ENCODE data around the gene MIEF2.

DNA sequence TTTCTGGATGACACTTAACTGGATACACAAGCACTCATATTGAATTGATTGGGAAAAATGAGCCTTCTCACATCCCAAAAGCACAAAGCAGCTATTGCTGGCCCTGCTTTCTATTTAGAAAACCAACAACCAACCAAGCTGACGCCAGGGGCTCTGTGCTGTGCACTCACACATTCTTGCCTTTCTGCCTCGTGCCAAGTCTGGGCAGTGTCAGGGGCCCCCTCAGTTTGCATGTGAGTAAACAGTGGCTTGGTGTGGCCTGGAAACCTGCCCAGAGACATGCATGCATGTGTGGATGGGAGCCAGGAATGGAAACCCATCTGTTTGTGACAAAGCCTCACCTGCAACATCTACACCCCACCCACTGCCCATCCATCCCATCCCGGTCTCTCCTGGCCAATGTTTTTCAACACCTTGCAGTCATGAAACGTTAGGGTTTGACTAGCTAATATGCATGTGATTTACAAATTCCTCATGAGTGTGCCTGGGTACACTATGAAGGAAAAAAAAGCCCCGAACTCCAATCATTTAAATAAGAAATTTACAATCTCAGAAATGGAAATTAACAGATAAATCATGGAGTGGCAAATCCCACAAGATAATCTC is 20.4 kb downstream of the MIEF2 start:
- TF ChIP-seq POLR2A (IDR thresholded peaks at IDR 0.05; ENCODE audit: low read length) (no peak), EHMT2 (IDR thresholded peaks at IDR 0.05; ENCODE audit: low read depth) (no peak), JUNB (IDR thresholded peaks at IDR 0.05) (no peak), FOSL2 (IDR thresholded peaks at IDR 0.05) (no peak), FOSL2 (CRISPR knock-in tag; IDR thresholded peaks at IDR 0.05) (no peak), SREBF2 (IDR thresholded peaks at IDR 0.05) (no peak), EP300 (IDR thresholded peaks at IDR 0.05) (no peak), TP53 (CRISPR knock-in tag; IDR thresholded peaks at IDR 0.05) (no peak), CHD2 (IDR thresholded peaks at IDR 0.05; ENCODE audit: low read length, partially characterized antibody) (no peak), RAD21 (conservative IDR thresholded peaks at IDR 0.05 in 1 of 2, IDR thresholded peaks at IDR 0.05 in 1 of 2) (no peak)
- TF ChIP-seq, protein P1, sequence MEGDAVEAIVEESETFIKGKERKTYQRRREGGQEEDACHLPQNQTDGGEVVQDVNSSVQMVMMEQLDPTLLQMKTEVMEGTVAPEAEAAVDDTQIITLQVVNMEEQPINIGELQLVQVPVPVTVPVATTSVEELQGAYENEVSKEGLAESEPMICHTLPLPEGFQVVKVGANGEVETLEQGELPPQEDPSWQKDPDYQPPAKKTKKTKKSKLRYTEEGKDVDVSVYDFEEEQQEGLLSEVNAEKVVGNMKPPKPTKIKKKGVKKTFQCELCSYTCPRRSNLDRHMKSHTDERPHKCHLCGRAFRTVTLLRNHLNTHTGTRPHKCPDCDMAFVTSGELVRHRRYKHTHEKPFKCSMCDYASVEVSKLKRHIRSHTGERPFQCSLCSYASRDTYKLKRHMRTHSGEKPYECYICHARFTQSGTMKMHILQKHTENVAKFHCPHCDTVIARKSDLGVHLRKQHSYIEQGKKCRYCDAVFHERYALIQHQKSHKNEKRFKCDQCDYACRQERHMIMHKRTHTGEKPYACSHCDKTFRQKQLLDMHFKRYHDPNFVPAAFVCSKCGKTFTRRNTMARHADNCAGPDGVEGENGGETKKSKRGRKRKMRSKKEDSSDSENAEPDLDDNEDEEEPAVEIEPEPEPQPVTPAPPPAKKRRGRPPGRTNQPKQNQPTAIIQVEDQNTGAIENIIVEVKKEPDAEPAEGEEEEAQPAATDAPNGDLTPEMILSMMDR (IDR thresholded peaks at IDR 0.05) = no peak
- TF ChIP-seq, protein P2, sequence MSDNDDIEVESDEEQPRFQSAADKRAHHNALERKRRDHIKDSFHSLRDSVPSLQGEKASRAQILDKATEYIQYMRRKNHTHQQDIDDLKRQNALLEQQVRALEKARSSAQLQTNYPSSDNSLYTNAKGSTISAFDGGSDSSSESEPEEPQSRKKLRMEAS (IDR thresholded peaks at IDR 0.05) = no peak
- TF ChIP-seq, protein P3, sequence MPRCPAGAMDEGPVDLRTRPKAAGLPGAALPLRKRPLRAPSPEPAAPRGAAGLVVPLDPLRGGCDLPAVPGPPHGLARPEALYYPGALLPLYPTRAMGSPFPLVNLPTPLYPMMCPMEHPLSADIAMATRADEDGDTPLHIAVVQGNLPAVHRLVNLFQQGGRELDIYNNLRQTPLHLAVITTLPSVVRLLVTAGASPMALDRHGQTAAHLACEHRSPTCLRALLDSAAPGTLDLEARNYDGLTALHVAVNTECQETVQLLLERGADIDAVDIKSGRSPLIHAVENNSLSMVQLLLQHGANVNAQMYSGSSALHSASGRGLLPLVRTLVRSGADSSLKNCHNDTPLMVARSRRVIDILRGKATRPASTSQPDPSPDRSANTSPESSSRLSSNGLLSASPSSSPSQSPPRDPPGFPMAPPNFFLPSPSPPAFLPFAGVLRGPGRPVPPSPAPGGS (IDR thresholded peaks at IDR 0.05) = no peak
- TF ChIP-seq, protein P4, sequence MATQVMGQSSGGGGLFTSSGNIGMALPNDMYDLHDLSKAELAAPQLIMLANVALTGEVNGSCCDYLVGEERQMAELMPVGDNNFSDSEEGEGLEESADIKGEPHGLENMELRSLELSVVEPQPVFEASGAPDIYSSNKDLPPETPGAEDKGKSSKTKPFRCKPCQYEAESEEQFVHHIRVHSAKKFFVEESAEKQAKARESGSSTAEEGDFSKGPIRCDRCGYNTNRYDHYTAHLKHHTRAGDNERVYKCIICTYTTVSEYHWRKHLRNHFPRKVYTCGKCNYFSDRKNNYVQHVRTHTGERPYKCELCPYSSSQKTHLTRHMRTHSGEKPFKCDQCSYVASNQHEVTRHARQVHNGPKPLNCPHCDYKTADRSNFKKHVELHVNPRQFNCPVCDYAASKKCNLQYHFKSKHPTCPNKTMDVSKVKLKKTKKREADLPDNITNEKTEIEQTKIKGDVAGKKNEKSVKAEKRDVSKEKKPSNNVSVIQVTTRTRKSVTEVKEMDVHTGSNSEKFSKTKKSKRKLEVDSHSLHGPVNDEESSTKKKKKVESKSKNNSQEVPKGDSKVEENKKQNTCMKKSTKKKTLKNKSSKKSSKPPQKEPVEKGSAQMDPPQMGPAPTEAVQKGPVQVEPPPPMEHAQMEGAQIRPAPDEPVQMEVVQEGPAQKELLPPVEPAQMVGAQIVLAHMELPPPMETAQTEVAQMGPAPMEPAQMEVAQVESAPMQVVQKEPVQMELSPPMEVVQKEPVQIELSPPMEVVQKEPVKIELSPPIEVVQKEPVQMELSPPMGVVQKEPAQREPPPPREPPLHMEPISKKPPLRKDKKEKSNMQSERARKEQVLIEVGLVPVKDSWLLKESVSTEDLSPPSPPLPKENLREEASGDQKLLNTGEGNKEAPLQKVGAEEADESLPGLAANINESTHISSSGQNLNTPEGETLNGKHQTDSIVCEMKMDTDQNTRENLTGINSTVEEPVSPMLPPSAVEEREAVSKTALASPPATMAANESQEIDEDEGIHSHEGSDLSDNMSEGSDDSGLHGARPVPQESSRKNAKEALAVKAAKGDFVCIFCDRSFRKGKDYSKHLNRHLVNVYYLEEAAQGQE (IDR thresholded peaks at IDR 0.05) = no peak

All from A549 (cell line).